Activated CD4-positive, alpha-beta T cell treated with anti-CD3 and anti-CD28 coated beads, Interleukin-2, amount 10 ng/mL, durations not matched to agents 24 days and 14 days (primary cell): ENCODE measurements around the gene STOX1. TPM values are rescaled to one million over a fixed set of nuclear protein-coding genes. Genes with fewer than 3 reads are reported as not detected.
A peak's percentile ranks its signal among the peaks of the same experiment; 100 is the strongest.
"Not testable (repeated sequence)": the region's sequence is repeated elsewhere in the genome, so short reads cannot be mapped to it uniquely, and the experiment has no call there.

Source experiments
- DNase-seq: peaks from one replicate; pipeline ENCODE4 v3.0.0; 2022
- H3K27ac Mint-ChIP-seq: one replicate; pipeline ENCODE4 v1.8.0; 2022; ENCODE audit warnings: mild to moderate bottlenecking, mixed read lengths
- H3K27me3 Mint-ChIP-seq: one replicate; pipeline ENCODE4 v1.8.0; 2022; ENCODE audit warnings: mixed read lengths
- H3K36me3 Mint-ChIP-seq: one replicate; pipeline ENCODE4 v1.8.0; 2022; ENCODE audit warnings: low read depth, mild to moderate bottlenecking, mixed read lengths
- H3K4me1 Mint-ChIP-seq: one replicate; pipeline ENCODE4 v1.8.0; 2021; ENCODE audit warnings: mixed read lengths
- H3K4me3 Mint-ChIP-seq: one replicate; pipeline ENCODE4 v1.8.0; 2022; ENCODE audit warnings: mild to moderate bottlenecking, moderate library complexity, mixed read lengths
- H3K9me3 Mint-ChIP-seq: one replicate; pipeline ENCODE4 v1.8.0; 2021; ENCODE audit warnings: mixed read lengths
- intact Hi-C: fragments of 100-400 bp; cut with micrococcal nuclease; formaldehyde crosslinking; loops from one replicate; pipeline ENCODE4 v1.15.1; 2023
- total RNA-seq: library from RNA; stranded (reverse); gene quantifications from 2 replicates; pipeline ENCODE4 v1.2.3, GENCODE V29; 2022

STOX1 gene, protein sequence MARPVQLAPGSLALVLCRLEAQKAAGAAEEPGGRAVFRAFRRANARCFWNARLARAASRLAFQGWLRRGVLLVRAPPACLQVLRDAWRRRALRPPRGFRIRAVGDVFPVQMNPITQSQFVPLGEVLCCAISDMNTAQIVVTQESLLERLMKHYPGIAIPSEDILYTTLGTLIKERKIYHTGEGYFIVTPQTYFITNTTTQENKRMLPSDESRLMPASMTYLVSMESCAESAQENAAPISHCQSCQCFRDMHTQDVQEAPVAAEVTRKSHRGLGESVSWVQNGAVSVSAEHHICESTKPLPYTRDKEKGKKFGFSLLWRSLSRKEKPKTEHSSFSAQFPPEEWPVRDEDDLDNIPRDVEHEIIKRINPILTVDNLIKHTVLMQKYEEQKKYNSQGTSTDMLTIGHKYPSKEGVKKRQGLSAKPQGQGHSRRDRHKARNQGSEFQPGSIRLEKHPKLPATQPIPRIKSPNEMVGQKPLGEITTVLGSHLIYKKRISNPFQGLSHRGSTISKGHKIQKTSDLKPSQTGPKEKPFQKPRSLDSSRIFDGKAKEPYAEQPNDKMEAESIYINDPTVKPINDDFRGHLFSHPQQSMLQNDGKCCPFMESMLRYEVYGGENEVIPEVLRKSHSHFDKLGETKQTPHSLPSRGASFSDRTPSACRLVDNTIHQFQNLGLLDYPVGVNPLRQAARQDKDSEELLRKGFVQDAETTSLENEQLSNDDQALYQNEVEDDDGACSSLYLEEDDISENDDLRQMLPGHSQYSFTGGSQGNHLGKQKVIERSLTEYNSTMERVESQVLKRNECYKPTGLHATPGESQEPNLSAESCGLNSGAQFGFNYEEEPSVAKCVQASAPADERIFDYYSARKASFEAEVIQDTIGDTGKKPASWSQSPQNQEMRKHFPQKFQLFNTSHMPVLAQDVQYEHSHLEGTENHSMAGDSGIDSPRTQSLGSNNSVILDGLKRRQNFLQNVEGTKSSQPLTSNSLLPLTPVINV
- 0.76 and 0.82 TPM in 2 replicates for total RNA-seq

DNA sequence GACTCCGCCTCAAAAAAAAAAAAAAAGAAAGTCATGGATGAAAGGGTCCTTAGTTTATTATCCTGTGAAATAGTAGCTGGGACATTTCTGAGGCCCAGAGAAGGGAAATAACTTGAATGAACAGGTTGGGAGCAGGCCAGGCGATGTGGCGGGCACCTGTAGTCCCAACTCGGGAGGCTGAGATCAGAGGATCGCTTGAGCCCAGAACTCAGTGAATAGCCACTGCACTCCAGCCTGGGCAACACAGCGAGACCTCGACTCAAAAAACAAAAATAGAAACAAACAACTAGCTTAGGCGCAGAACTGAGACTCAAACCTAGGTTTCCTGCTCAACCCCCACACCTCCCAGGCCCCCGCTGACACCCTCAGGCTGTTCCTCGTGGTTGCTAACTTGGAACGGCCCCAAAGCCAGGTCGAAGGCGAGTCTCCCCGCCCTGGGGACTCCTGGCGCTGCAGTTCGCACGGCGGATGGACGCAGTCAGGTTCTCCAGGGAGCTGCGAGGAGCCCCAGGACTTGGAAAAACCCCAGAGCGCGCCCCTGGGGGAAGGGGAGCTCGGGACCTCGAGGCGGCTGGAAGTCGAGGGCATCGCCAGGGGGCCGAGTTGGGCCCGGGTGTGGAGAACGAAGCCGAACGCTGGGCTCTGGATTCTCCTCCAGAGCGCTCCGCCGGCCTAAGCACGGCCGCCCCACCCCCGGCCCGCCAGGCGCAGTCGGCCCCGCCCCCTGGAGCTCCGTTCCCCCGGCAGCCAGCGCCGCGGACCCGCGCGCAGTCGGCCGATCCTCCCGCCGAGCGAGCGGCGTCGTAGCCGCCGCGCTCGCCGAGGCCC is at the start of gene STOX1:
STOX1 (plus strand) TSS at position 768 of the 828 bp plus-strand sequence. CDS start 93 bp downstream, outside the sequence.
- peak; percentile 87 for DNase-seq
- intact Hi-C loops, result loop anchor here (2.0 kb wide), 1 partner anchor 74 kb away; the partner anchor contains the start of gene DDX50

DNA sequence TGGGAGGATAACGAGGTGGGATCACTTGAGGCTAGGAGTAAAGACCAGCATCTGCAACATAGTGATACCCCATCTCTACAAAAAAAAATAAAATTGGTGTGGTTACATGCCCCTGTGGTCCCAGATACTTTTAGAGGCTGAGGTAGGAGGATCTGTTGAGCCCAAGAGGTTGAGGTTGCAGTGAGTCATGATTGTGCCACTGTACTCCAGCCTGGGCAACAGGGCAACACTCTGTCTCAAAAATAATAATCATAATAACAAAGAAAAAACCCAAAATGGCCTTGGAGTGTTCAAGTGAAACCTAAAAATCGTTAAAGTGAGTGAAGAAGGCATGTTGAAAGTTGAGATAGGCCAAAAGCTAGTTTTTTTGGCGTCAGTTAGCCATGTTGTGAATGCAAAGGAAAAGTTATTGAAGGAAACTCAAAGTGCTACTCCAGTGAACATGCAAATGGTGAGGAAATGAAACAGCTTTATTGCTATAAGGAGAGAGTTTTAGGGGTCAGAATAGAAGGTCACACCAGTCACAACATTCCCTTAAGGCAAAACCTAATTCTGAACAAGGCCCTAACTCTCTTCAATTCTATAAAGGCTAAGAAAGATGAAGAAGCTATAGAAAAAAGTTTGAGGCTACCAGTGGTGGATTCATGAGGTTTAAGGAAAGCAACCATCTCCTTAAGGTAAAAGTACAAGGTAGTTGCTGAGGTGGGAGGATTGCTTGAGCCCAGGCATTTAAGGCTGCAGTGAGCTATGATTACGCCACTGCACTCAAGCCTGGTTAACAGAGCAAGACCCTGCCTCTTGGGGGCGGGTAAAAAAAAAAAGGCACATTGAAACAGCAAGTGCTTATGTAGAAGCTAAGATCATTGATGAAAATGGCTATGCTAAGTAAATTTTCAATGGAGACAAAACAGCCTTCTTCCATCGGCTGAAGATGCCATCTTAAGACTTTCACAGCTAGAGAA is 45.4 kb upstream of the STOX1 start:
- peaks cover 58% of the 10 kb centered on the region for H3K36me3 Mint-ChIP-seq
- no peaks in the 10 kb centered on the region for H3K4me1 Mint-ChIP-seq
- no peaks in the 10 kb centered on the region for H3K9me3 Mint-ChIP-seq
- H3K27ac Mint-ChIP-seq, result no peak overlapping the region
- intact Hi-C loops, result no loop called here
- H3K4me3 Mint-ChIP-seq, result no peak overlapping the region
- DNase-seq, result no peak
- no peaks in the 10 kb centered on the region for H3K27me3 Mint-ChIP-seq

More for the DNA sequence above, at the start of gene STOX1:
- no peaks in the 10 kb centered on the region for H3K36me3 Mint-ChIP-seq
- peaks cover 23% of the 10 kb centered on the region for H3K27me3 Mint-ChIP-seq
- peak within 1 kb of the TSS; percentile 80 for H3K4me3 Mint-ChIP-seq
- H3K4me1 Mint-ChIP-seq, result peaks cover 5% of the 10 kb centered on the region
- H3K27ac Mint-ChIP-seq, result no peak within 1 kb of the TSS
- no peaks in the 10 kb centered on the region for H3K9me3 Mint-ChIP-seq

DNA sequence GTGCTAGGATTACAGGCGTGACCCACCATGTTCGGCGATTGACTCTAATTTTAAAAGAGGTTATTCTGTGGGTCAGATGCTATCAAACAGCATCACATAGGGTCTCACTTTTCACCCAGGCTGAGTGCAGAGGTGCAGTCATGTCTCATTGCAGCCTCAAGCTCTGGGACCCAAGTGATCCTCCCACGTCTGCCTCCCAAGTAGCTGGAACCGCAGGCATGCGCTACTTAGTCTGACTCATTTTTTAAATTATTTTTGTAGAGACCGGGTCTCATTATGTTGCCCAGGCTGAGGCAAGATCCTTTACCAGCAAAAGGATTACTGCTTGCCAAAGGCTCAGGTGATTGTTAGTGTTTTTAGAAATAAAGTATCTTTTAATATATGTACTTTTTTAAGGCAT is 42.9 kb upstream of the STOX1 start:
- no peak for DNase-seq
- Mint-ChIP-seq H3K36me3 (peaks cover 55% of the 10 kb centered on the region), H3K27me3 (no peaks in the 10 kb centered on the region), H3K4me3 (no peak overlapping the region), H3K4me1 (no peaks in the 10 kb centered on the region), H3K9me3 (no peaks in the 10 kb centered on the region), H3K27ac (no peak overlapping the region)
- intact Hi-C loops, result no loop called here

DNA sequence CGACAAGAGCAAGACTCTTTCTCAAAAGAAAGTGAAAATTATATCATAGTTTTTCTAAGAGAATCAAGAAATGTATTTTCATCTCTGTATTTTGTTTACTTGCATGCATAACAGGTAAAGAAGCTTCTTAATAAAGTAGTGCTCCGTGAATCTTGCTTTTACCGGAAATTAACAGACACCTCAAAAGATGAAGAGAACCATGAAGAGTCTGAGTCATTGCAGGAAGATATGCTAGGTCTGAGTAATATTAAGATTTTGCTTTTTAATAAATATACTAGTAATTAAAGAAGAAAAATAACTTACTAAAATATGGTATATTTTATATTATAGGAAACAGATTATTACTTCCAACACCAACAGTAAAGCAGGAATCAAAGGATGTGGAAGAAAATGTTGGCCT is 39.5 kb upstream of the STOX1 start:
- intact Hi-C loops, result no loop called here
- Mint-ChIP-seq H3K27ac (no peak overlapping the region), H3K27me3 (no peaks in the 10 kb centered on the region), H3K4me3 (no peak overlapping the region), H3K9me3 (no peaks in the 10 kb centered on the region), H3K4me1 (no peaks in the 10 kb centered on the region), H3K36me3 (peaks cover 44% of the 10 kb centered on the region)
- DNase-seq, result no peak

DNA sequence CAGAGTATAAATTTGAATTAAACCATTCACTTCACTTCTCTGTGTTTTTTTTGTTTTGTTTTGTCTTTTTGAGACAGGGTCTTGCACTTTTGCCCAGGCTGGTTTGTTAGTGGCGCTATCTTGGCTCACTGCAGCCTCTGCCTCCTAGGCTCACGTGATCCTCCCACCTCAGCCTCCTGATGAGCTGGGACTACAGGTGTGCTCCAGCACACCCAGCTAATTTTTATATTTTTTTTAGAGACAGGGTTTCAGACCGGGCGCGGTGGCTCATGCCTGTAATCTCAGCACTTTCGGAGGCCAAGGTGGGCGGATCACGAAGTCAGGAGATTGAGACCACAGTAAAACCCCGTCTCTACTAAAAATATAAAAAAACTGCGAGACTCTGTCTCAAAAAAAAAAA is 36.9 kb upstream of the STOX1 start:
- H3K27me3 Mint-ChIP-seq, result no peaks in the 10 kb centered on the region
- no peaks in the 10 kb centered on the region for H3K4me1 Mint-ChIP-seq
- H3K9me3 Mint-ChIP-seq, result no peaks in the 10 kb centered on the region
- DNase-seq, result no peak
- intact Hi-C loops, result no loop called here
- no peak overlapping the region for H3K4me3 Mint-ChIP-seq
- peaks cover 40% of the 10 kb centered on the region for H3K36me3 Mint-ChIP-seq
- H3K27ac Mint-ChIP-seq, result no peak overlapping the region

DNA sequence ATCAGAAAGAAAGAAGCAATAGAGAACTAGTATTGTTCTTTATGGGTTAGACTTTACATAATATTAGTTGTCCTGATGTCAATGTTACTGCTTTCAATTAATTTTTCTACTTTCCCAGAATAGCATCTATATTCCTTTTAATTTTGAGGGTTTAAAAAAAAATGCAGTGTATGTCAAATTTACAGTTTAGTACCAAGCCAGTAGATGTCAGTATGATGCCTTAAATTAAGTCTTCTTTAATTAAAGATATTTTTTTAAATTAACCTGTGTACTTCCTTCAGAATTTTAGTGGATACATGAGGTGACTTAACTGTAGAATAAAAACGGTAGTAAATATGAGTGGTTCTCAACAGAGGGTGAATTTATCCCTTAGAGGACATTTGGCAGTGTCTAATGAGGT is 35.2 kb upstream of the STOX1 start:
- peaks cover 30% of the 10 kb centered on the region for H3K36me3 Mint-ChIP-seq
- no peak overlapping the region for H3K27ac Mint-ChIP-seq
- no peaks in the 10 kb centered on the region for H3K4me1 Mint-ChIP-seq
- intact Hi-C loops, result loop anchor here (2.0 kb wide), 1 partner anchor 105 kb away; no protein-coding TSS in a partner anchor
- no peak overlapping the region for H3K4me3 Mint-ChIP-seq
- DNase-seq, result no peak
- H3K9me3 Mint-ChIP-seq, result no peaks in the 10 kb centered on the region
- H3K27me3 Mint-ChIP-seq, result no peaks in the 10 kb centered on the region

DNA sequence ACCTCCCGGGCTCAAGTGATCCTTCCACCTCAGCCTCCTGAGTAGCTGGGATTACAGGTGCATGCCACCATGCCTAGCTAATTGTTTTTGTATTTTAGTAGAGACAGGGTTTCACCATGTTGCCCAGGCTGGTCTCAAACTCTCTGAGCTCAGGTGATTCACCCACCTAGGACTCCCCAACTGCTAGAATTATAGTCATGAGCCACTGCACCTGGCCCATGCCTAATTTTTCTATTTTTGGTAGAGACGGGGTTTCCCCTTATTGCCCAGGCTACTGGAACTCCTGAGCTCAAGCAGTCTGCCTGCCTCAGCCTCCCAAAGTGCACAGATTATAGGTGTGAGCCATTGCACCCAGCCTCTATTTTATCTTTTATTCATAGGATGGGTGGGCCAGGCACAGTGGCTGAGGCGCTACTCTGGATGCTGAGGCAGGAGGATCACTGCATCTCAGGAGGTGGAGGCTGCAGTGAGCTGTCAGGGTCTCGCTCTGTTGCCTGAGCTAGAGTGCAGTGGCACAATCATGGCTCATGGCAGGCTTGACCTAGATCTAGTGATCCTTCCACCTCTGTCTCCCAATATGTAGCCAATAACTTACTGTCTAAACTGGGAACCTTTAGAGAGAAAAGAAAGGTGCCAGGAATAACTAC is 31.3 kb upstream of the STOX1 start:
- H3K4me1 Mint-ChIP-seq, result no peaks in the 10 kb centered on the region
- no peak overlapping the region for H3K27ac Mint-ChIP-seq
- H3K4me3 Mint-ChIP-seq, result no peak overlapping the region
- DNase-seq, result no peak
- peaks cover 12% of the 10 kb centered on the region for H3K36me3 Mint-ChIP-seq
- H3K9me3 Mint-ChIP-seq, result no peaks in the 10 kb centered on the region
- no peaks in the 10 kb centered on the region for H3K27me3 Mint-ChIP-seq
- intact Hi-C loops, result no loop called here

DNA sequence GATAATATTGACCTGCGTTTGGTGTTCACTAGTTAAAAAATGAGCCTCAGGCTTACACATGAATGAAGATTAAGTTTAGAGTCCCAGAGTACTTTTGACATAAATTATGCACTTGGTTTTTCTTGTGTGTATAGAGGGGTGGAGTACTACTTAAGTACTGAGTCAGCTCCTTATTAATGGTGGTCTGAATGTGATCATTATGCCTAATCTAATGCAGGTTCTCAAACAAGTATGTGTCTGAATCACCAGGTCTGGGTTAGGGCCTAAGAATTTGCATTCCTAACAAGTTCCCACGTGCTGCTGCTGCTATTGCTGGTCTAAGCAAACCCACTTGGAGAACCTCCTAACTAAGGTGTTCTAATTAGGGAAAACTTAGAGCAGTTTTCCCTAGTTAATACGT is 30.7 kb upstream of the STOX1 start:
- Mint-ChIP-seq H3K9me3 (no peaks in the 10 kb centered on the region), H3K4me3 (no peak overlapping the region), H3K4me1 (no peaks in the 10 kb centered on the region), H3K27ac (no peak overlapping the region), H3K27me3 (no peaks in the 10 kb centered on the region), H3K36me3 (peaks cover 11% of the 10 kb centered on the region)
- intact Hi-C loops, result no loop called here
- no peak for DNase-seq

DNA sequence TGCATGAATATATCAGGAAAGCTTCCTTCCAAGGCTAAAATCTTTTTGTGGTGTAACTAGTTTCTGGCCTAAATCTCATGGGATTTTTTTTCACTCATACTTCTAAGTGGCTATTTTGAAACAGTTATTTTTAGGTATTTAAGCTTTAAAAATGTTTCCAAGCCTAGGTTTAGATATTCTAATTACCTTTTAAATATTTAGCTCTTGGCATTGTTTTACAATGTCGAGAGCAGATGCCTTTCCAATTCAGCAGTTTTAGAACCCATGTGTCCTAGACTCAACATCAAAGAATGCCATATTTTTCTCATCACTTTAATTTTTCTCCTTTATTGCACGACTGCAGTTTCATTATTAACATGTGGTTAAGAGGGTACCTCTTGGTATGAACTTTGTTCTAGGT is 27.1 kb upstream of the STOX1 start:
- Mint-ChIP-seq H3K9me3 (no peaks in the 10 kb centered on the region), H3K27ac (no peak overlapping the region), H3K27me3 (no peaks in the 10 kb centered on the region), H3K4me3 (no peak overlapping the region), H3K36me3 (peaks cover 5% of the 10 kb centered on the region), H3K4me1 (no peaks in the 10 kb centered on the region)
- intact Hi-C loops, result no loop called here
- no peak for DNase-seq

DNA sequence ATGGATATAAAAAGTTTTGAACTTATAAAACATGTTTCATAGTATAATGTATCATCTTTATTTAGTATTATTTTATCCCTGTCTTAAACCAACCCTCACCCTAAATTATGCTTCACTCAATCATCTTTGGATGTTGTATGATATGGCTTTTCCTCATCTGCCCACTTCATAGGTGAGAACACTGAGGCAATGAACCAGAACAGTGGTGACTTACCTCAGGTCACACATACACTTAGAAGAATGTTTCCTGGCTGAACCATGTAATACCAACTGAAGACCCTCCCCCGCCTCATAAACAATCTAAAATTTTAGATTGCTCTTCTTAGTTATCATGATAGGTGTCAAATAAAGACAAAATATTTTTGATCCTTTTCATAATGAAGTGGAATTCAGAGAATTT is 22.6 kb upstream of the STOX1 start:
- Mint-ChIP-seq H3K4me3 (no peak overlapping the region), H3K4me1 (no peaks in the 10 kb centered on the region), H3K9me3 (no peaks in the 10 kb centered on the region), H3K36me3 (no peaks in the 10 kb centered on the region), H3K27ac (no peak overlapping the region), H3K27me3 (no peaks in the 10 kb centered on the region)
- no peak for DNase-seq
- intact Hi-C loops, result no loop called here

DNA sequence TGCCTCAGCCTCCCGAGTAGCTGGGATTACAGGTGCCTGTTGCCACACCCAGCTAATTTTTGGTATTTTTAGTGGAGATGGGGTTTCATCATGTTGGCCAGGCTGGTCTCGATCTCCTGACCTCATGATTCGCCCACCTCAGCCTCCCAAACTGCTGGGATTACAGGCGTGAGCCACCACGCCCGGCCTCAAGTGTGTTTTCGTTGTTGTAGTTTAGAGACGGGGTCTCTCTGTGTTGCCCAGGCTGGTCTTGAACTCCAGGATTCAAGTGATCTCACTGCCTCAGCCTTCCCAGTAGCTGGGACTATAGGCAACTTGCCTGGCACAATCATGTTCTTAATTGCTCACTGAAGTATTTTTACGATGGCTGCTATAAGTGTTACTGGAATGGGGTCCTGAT is 16.5 kb upstream of the STOX1 start:
- H3K36me3 Mint-ChIP-seq, H3K9me3 Mint-ChIP-seq, DNase-seq, intact Hi-C loops, H3K4me1 Mint-ChIP-seq, H3K4me3 Mint-ChIP-seq, H3K27ac Mint-ChIP-seq, H3K27me3 Mint-ChIP-seq: not testable (repeated sequence)

DNA sequence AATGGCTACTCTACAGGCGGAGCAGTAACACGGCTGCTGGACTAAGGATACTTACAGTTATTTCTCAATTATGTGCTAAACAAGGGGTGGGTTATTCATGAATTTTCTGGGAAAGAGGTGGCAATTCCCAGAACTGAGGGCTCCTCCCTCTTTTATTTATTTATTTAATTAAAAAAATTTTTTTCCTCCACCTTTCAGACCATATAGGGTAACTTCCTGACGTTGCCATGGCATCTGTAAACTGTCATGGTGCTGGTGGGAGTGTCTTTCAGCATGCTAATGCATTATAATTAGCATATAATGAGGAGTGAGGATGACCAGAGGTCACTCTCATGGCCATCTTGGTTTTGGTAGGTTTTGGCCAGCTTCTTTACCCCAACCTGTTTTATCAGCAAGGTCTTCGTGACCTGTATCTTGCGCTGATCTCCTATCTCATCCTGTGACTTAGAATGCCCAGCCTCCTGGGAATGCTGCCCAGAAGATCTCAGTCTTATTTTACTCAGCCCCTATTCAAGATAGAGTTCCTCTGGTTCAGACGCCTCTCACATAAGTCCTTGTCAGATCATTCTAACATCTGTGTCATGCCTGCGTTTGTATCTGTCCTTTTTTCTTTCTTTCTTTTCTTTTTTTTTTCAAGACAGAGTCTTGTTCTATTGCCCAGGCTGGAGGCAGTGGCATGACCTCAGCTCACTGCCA is 15.9 kb upstream of the STOX1 start:
- intact Hi-C loops, result no loop called here
- no peak overlapping the region for H3K27ac Mint-ChIP-seq
- H3K36me3 Mint-ChIP-seq, result no peaks in the 10 kb centered on the region
- H3K4me3 Mint-ChIP-seq, result no peak overlapping the region
- DNase-seq, result no peak
- no peaks in the 10 kb centered on the region for H3K4me1 Mint-ChIP-seq
- no peaks in the 10 kb centered on the region for H3K9me3 Mint-ChIP-seq
- H3K27me3 Mint-ChIP-seq, result no peaks in the 10 kb centered on the region
